H7 (cell line): Measurements from ENCODE around the gene NEUROD6. TPM values are rescaled to one million over a fixed set of nuclear protein-coding genes. Genes with fewer than 3 reads are reported as not detected.

ENCODE experiments used
- DNase-seq: peaks from one replicate; pipeline ENCODE4 v3.0.0; 2012
- H3K27me3 ChIP-seq: 2 replicates; pipeline ENCODE4 v1.6.0; 2011; ENCODE audit warnings: mild to moderate bottlenecking, low read length; ENCODE audit not compliant: control insufficient read depth, insufficient read depth
- H3K36me3 ChIP-seq: replicated peaks from 2 replicates; pipeline ENCODE4 v1.5.1; 2011; ENCODE audit warnings: low read length; ENCODE audit not compliant: control insufficient read depth, insufficient read depth
- H3K4me3 ChIP-seq: 2 replicates; pipeline ENCODE4 v1.5.1; 2011; ENCODE audit warnings: low read depth, mild to moderate bottlenecking, control low read depth, low read length, moderate library complexity; ENCODE audit not compliant: insufficient read depth
- total RNA-seq: library from RNA; depleted of rRNA; stranded (reverse); fragments of >200 nt; shearing (Covaris generic); gene quantifications from 2 replicates; pipeline ENCODE4 v1.2.3, GENCODE V29; 2014; rRNA removed

NEUROD6 gene
- total RNA-seq, 1 experiment from 2014 or later, result not detected

DNA sequence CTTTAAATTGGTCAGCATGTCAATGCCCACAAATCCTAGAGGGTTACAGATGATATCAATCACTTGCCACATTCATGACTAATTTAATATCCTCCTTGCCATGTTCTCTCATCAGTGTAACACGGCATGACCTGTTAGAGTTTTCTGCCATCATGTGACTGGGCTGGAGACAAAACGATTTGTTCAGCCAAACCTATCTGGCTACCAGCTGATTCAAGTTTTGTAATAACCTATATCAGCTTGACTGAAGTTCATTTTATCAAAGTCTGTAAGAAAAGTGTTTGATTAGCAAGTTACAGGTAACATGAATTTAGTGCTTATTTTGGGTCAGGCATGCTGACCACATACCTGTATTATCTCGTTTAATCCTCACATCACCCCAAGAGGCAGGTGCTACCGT is 25.7 kb downstream of the NEUROD6 start:
- no peak for DNase-seq
- no peaks in the 10 kb centered on the region for H3K27me3 ChIP-seq
- H3K4me3 ChIP-seq, result no peak overlapping the region
- no peaks in the 10 kb centered on the region for H3K36me3 ChIP-seq

DNA sequence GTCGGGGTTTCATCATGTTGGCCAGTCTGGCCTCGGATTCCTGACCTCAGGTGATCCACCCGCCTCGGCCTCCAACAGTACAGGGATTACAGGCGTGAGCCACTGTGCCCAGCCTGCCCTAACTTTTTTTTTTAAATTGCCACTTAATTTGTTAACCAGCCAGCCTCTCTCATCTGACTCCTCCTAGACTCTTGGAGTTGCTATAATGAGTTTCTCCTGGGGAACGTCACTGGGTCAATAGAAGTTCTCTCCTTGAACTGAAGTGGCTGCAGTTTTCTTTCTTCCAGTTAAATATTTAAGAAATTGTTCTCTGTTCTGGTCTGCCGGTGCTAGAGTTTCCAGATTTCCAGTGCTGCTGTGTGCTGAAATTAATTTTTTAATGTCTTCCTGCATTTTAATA is 27.6 kb downstream of the NEUROD6 start:
- no peak for DNase-seq
- Histone ChIP-seq H3K4me3 (no peak overlapping the region), H3K36me3 (no peaks in the 10 kb centered on the region), H3K27me3 (no peaks in the 10 kb centered on the region)

GRCh38 chr7:31311552-31311951 is 29.0 kb downstream of the NEUROD6 start:
- Histone ChIP-seq H3K36me3 (no peaks in the 10 kb centered on the region), H3K27me3 (no peaks in the 10 kb centered on the region), H3K4me3 (no peak overlapping the region)
- no peak for DNase-seq

DNA sequence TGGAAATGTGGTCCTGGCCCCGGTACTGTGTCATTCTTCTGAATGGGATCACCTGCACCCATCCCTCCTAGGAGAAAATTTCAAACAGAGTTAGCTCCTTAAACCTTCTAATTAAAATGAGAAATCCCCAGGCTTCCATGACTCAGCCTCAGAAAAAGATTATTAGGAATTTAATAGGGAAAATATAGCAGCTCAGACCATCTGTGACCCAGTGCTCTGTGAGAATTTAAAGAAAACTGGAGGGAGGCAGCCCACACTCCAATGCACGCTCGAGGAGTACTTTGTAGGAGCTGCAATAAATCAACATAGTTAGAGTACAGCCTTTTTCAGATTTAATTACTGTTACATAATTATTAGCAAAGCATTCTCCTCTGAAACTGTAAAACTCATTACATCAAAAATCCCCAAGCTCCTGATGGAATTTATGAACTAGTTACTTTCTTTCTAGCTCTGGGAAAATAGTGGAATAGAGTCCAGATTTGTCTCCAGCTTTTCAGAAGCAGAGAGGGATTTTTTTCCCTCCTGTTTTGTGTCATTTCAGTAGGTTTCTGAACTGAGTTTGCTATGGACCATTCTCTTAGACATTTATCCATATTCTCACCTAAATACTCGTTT is 30.1 kb downstream of the NEUROD6 start:
- H3K4me3 ChIP-seq, result no peak overlapping the region
- DNase-seq, result no peak
- no peaks in the 10 kb centered on the region for H3K27me3 ChIP-seq
- H3K36me3 ChIP-seq, result no peaks in the 10 kb centered on the region

DNA sequence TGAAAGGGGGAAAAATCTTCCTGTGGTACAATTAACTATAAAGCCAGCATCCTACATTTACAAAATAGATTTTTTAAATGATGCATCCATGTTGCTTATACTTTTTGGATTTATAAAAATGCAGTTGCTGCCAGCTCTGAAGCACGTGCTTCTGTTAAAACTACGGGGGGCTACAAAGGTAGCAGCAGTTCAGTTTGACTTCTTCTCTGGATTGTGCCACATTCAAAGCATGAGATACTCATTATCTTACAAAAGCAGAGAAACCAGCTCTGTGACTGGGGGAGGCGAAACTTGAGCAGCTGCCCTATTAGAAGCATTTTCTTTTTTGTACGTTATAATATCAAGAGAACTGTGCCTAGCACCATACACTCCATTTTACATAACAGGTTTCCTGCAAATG is 31.1 kb downstream of the NEUROD6 start:
- no peak for DNase-seq
- H3K27me3 ChIP-seq, result no peaks in the 10 kb centered on the region
- no peak overlapping the region for H3K4me3 ChIP-seq
- H3K36me3 ChIP-seq, result no peaks in the 10 kb centered on the region

- no peak for DNase-seq
- H3K4me3 ChIP-seq, result no peak overlapping the region
- no peaks in the 10 kb centered on the region for H3K36me3 ChIP-seq
- H3K27me3 ChIP-seq, result no peaks in the 10 kb centered on the region
Observed at GRCh38 chr7:31308652-31309051, 31.9 kb downstream of the NEUROD6 start.

- H3K27me3 ChIP-seq, result no peaks in the 10 kb centered on the region
- DNase-seq, result no peak
- no peak overlapping the region for H3K4me3 ChIP-seq
- no peaks in the 10 kb centered on the region for H3K36me3 ChIP-seq
Observed at GRCh38 chr7:31307972-31308371, 32.6 kb downstream of the NEUROD6 start.

GRCh38 chr7:31305260-31305659 is 35.3 kb downstream of the NEUROD6 start:
- Histone ChIP-seq H3K4me3 (no peak overlapping the region), H3K27me3 (no peaks in the 10 kb centered on the region), H3K36me3 (no peaks in the 10 kb centered on the region)
- DNase-seq, result no peak

- Histone ChIP-seq H3K27me3 (no peaks in the 10 kb centered on the region), H3K4me3 (no peak overlapping the region), H3K36me3 (no peaks in the 10 kb centered on the region)
- no peak for DNase-seq
Observed at GRCh38 chr7:31304446-31304845, 36.1 kb downstream of the NEUROD6 start.

DNA sequence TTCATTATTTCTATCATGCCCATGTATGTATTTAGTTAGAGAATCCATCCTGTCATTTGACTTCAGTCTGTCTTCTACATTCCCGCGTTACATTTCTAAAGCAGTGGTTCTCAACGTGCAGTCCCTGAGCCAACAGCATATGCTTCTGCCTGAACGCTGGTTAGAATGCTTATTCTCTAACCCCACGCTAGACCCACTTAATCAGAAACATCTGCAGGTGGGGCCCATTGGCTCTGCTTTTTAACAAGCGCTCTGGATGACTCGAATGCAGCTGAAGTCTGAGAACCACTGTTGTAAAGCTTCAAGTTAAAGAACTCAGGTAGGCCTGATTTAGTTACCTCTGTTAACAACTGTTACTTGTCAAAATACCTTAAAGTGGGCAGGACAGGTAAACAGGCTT is 38.2 kb downstream of the NEUROD6 start:
- no peak overlapping the region for H3K4me3 ChIP-seq
- H3K27me3 ChIP-seq, result no peaks in the 10 kb centered on the region
- no peak for DNase-seq
- no peaks in the 10 kb centered on the region for H3K36me3 ChIP-seq

DNA sequence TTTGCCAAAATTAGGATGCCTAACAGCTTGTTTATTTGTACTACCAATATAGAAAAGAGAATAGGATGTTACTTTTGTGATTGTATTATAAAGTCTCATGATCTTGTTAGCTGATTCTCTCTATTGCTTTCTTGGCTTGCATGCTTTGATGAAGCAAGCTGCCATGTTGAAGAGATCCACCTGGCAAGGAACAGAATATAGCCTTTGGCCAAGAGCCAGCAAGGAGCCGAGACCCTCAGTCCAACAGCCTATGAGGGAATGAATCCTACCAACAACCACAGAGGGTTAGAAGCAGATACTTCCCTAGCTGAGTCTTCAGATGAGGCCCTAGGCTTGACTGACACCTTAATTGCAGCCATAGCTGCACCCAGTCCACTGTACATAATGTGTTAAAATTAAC is 41.2 kb downstream of the NEUROD6 start:
- Histone ChIP-seq H3K4me3 (no peak overlapping the region), H3K36me3 (no peaks in the 10 kb centered on the region), H3K27me3 (no peaks in the 10 kb centered on the region)
- no peak for DNase-seq

- no peak for DNase-seq
- no peaks in the 10 kb centered on the region for H3K36me3 ChIP-seq
- H3K4me3 ChIP-seq, result no peak overlapping the region
- no peaks in the 10 kb centered on the region for H3K27me3 ChIP-seq
Observed at GRCh38 chr7:31290601-31291000, 49.9 kb downstream of the NEUROD6 start.

Other genes starting within 250 kb of the NEUROD6 start
- 0.18 and 0.24 TPM in 2 replicates for gene ITPRID1, start 173.4 kb upstream of the NEUROD6 start, total RNA-seq